Adrenal gland (tissue), 5 donors: ENCODE results near the gene NAPB.

Experiments
- CTCF ChIP-seq, 6 experiments: fragments of 450-650 bp in 4 of 6; fragments of 200-600 bp in 2 of 6; sonication (generic) in 1 of 6; IDR thresholded peaks; 1 replicate in 5 of 6; 2 replicates in 1 of 6; pipeline versions ENCODE4 v1.5.1 to v1.8.0; 2016 to 2021; ENCODE audit warnings: antibody characterized with exemption in 6 of 6, mild to moderate bottlenecking in 2 of 6, moderate library complexity in 1 of 6
- POLR2A ChIP-seq, 2 donors: fragments of 450-650 bp; IDR thresholded peaks; one replicate each; pipeline ENCODE4 v1.6.1; 2017; ENCODE audit warnings: antibody characterized with exemption in 2 of 2, mild to moderate bottlenecking in 2 of 2, moderate library complexity in 1 of 2
- donor health status: DM: no; HTN: no; CAD: no.

GRCh38 chr20:23341073-23341472 lies 80.2 kb downstream of the NAPB start:
- no peak for TF ChIP-seq POLR2A (IDR thresholded peaks at IDR 0.05)
- no peak for TF ChIP-seq CTCF (IDR thresholded peaks at IDR 0.05)
